AG04450 (cell line): ENCODE measurements around the gene RDH8. TPM values are rescaled to one million over a fixed set of nuclear protein-coding genes. Genes with fewer than 3 reads are reported as not detected.

Experiments
- CTCF ChIA-PET: fragments of 300-600, 350-600 bp; formaldehyde crosslinking; extraction: SDS; loops from one replicate; lab custom pipeline; 2022; ENCODE audit warnings: antibody characterized with exemption, inconsistent platforms; lab: Charles Lee
- POLR2A ChIA-PET: fragments of 350-600 bp; formaldehyde crosslinking; extraction: SDS; loops from one replicate; lab custom pipeline; 2021; ENCODE audit warnings: antibody characterized with exemption, inconsistent platforms; lab: Yijun Ruan, JAX
- DNase-seq: peaks from one replicate; pipeline ENCODE4 v3.0.0-alpha.2; 2011; ENCODE audit warnings: low read depth, low spot score
- H3K27ac ChIP-seq: one replicate; pipeline ENCODE4 v1.5.1; 2012; ENCODE audit warnings: low read depth, low read length, control low read depth
- H3K27me3 ChIP-seq: one replicate; pipeline ENCODE4 v1.6.0; 2012; ENCODE audit warnings: low read length; ENCODE audit not compliant: control insufficient read depth, insufficient read depth
- H3K4me3 ChIP-seq: 2 replicates; pipeline ENCODE4 v1.5.1; 2011; ENCODE audit warnings: mild to moderate bottlenecking, low read depth, low read length, control low read depth
- H3K9me3 ChIP-seq: 2 replicates; pipeline ENCODE4 v1.5.1; 2012; ENCODE audit warnings: low read length; ENCODE audit not compliant: control insufficient read depth, insufficient read depth
- polyA plus RNA-seq: library from polyadenylated mRNA; depleted of rRNA; stranded (reverse); fragments of >200 nt; gene quantifications from 2 replicates; pipeline ENCODE4 v1.2.3, GENCODE V29; 2011
- TF ChIP-seq, protein P1 (sequence below): IDR thresholded peaks from 2 replicates; pipeline ENCODE4 v1.5.1; 2011; ENCODE audit warnings: low read depth, low read length, control low read depth, inconsistent platforms

RDH8 gene
- polyA plus RNA-seq, 1 experiment = not detected

DNA sequence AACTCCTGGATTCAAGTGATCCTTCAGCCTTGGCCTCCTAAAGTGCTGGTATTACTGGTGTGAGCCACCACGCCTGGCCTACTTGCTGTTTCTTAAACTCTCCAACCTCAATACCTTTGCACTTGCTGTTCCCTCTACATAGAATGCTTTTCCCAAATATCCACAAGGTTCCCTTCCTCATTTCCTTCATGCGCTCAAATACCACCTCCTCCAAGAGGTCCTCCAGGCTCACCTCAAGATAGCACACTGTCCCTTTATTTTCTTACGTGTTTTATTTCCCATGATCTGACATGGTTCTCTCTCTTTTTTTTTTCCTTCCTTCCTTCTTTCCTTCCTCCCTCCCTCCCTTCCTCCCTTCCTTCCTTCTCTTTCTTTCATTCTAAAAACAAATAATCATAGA is 13.5 kb downstream of the RDH8 start:
- H3K9me3 ChIP-seq = no peaks in the 10 kb centered on the region
- DNase-seq = no peak
- H3K27me3 ChIP-seq = peaks cover 12% of the 10 kb centered on the region
- ChIA-PET POLR2A (no interaction called here), CTCF (interaction anchor here (0.8 to 2.2 kb wide), 24 partner anchors 8 to 223 kb away, joined by 3 to 102 read pairs (median 4); partner anchors contain the start of genes ANGPTL6 and SHFL)
- TF ChIP-seq, protein P1, sequence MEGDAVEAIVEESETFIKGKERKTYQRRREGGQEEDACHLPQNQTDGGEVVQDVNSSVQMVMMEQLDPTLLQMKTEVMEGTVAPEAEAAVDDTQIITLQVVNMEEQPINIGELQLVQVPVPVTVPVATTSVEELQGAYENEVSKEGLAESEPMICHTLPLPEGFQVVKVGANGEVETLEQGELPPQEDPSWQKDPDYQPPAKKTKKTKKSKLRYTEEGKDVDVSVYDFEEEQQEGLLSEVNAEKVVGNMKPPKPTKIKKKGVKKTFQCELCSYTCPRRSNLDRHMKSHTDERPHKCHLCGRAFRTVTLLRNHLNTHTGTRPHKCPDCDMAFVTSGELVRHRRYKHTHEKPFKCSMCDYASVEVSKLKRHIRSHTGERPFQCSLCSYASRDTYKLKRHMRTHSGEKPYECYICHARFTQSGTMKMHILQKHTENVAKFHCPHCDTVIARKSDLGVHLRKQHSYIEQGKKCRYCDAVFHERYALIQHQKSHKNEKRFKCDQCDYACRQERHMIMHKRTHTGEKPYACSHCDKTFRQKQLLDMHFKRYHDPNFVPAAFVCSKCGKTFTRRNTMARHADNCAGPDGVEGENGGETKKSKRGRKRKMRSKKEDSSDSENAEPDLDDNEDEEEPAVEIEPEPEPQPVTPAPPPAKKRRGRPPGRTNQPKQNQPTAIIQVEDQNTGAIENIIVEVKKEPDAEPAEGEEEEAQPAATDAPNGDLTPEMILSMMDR = no peak
- no peak overlapping the region for H3K4me3 ChIP-seq
- no peak overlapping the region for H3K27ac ChIP-seq

DNA sequence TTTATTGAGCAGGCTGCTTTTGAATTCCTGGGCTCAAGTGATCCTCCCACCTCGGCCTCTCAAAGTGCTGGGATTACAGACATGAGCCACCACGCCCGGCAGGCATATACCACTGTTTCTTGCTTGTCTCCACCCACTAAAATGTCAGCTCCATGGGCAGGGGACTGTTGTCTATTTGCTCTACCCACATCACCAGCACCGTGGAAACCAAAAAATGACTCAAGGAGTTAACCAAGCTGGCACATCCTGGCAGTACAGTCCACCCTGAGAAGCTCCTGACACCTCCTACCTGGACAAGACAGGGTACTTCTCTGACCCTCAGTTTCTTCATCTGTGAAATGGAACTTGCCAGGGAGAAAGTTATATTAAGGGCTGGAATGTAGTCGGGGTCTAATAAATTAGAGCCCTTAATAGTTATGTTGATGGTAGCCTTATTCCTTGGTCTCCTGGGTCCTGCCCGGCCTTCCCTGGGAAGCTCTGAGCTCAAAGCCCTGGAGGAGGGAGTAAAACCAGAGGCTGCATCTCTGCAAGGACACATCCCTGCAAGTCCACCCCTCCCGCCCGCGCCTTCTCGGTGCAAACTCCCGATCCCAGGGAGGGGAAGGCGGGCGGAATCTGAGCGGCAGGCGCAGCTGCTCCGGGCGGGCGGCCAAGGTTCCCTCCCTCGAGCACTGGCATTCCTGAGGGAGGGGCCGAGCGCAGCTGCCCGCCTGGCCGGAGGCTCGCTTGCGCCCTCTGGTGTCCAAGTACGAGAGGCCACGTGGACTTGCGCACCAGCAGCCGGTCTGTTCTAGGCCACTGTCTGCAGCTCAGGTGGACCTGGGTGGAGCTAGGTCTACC is 14.1 kb downstream of the RDH8 start:
- CTCF ChIA-PET = interaction anchor here (0.8 to 2.2 kb wide), 29 partner anchors 8 to 223 kb away, joined by 3 to 102 read pairs (median 4); partner anchors contain the start of genes ANGPTL6 and SHFL
- no peaks in the 10 kb centered on the region for H3K9me3 ChIP-seq
- H3K4me3 ChIP-seq = no peak overlapping the region
- peaks cover 17% of the 10 kb centered on the region for H3K27me3 ChIP-seq
- TF ChIP-seq, protein P1 = peak; percentile 89
- peak; percentile 82 for DNase-seq
- H3K27ac ChIP-seq = peak overlapping the region; percentile 21
- POLR2A ChIA-PET = interaction anchor here (0.5 to 1.3 kb wide), 7 partner anchors 17 to 647 kb away, joined by 3 to 8 read pairs (median 4); partner anchors contain the start of genes COL5A3 and PPAN

DNA sequence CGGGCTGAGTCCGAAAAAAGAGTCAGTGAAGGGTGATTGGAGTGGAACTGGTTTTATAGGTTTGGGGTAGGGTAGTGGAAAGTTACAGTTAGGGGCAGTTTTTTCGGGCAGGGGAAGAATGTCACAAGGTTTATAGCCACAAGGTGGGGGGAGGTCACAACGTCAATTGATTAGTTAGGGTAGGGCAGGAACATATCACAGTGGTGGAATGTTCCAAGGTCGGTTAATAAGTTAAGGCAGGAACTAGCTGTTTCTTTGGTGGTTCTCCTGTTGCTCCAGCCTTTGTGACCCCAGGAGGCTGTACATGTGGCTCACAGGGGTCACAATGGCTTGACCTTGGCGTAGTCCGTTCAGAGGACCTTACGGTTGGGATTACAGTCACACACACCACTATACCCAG is 20.3 kb downstream of the RDH8 start:
- ChIA-PET CTCF (no interaction called here), POLR2A (interaction anchor here (0.5 kb wide), 1 partner anchor 166 kb away, joined by 3 read pairs; no protein-coding TSS in a partner anchor)
- no peak for DNase-seq
- TF ChIP-seq, protein P1 = no peak
- Histone ChIP-seq H3K27me3 (peaks cover 54% of the 10 kb centered on the region), H3K9me3 (no peaks in the 10 kb centered on the region), H3K4me3 (no peak overlapping the region), H3K27ac (no peak overlapping the region)

DNA sequence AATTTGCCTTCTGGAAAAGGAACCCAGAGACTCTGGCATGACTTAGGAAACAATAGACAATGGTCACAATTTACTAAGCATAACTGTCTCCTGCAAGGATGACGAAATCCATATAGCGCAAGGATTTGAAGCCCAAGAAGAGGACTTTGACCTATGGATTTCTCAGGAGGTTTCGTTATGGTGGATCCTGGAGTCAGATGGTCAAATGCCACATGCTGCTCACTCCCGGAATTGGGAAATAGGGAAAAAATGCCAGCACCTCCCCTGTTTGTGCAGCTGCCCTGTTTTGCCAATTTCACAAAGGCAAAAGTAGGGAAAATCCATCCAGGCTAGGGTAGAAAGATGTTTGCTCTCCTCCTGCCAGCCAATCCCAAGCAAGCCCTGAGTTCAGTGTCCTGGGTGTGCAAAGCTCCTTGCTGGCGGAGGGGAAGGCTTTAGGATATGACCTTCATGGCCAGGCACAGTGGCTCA is 23.4 kb downstream of the RDH8 start:
- DNase-seq = no peak
- ChIA-PET POLR2A (no interaction called here), CTCF (interaction anchor here (2.3 kb wide), 1 partner anchor 9 kb away, joined by 8 read pairs; no protein-coding TSS in a partner anchor)
- Histone ChIP-seq H3K27ac (no peak overlapping the region), H3K4me3 (no peak overlapping the region), H3K27me3 (peaks cover 42% of the 10 kb centered on the region), H3K9me3 (peaks cover 6% of the 10 kb centered on the region)
- TF ChIP-seq, protein P1 = no peak

DNA sequence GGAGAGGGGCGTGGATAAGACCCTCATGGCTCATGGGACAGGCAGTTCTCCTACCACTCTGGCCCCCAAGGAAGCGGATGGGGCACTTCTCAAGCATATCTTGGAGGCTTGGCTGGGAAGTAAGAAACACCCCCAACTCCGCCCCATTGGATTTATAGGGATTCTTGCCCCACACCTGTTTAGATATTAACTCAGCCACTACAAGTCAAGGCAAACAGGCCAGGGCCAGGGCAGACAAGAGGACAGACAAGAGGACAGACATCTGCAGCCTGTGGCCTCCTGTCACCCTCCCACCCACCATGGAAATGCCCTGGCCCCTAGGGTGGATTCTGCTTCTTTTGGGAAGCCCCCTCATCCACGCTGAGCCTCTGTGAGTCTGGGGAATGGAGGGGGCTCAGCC is 24.1 kb downstream of the RDH8 start:
- no peak for DNase-seq
- Histone ChIP-seq H3K9me3 (peaks cover 13% of the 10 kb centered on the region), H3K27me3 (peaks cover 38% of the 10 kb centered on the region), H3K4me3 (no peak overlapping the region), H3K27ac (no peak overlapping the region)
- TF ChIP-seq, protein P1 = no peak
- ChIA-PET POLR2A (no interaction called here), CTCF (interaction anchor here (2.3 kb wide), 1 partner anchor 10 kb away, joined by 8 read pairs; no protein-coding TSS in a partner anchor)
